Fibroblast of the aortic adventitia (primary cell): Measurements from ENCODE around the gene GREB1L. TPM values are rescaled to one million over a fixed set of nuclear protein-coding genes. Genes with fewer than 3 reads are reported as not detected.

Experiments
- DNase-seq: peaks from one replicate; pipeline ENCODE4 v3.0.0-alpha.2; 2010; ENCODE audit warnings: low read depth
- H3K4me3 ChIP-seq: 2 replicates; pipeline ENCODE4 v1.5.1; 2011; ENCODE audit warnings: low read depth, mild to moderate bottlenecking, control low read depth, low read length, moderate library complexity
- total RNA-seq: library from RNA; depleted of rRNA; stranded (reverse); fragments of >200 nt; gene quantifications from 2 replicates; pipeline ENCODE4 v1.2.3, GENCODE V29; 2012; ENCODE audit warnings: low replicate concordance
- TF ChIP-seq, protein P1 (sequence below): IDR thresholded peaks from 2 replicates; pipeline ENCODE4 v1.5.1; 2011; ENCODE audit warnings: mild to moderate bottlenecking, low read length, control low read depth, inconsistent platforms; ENCODE audit not compliant: insufficient read depth

GREB1L gene
- total RNA-seq, 1 donor = 1.9 TPM

DNA sequence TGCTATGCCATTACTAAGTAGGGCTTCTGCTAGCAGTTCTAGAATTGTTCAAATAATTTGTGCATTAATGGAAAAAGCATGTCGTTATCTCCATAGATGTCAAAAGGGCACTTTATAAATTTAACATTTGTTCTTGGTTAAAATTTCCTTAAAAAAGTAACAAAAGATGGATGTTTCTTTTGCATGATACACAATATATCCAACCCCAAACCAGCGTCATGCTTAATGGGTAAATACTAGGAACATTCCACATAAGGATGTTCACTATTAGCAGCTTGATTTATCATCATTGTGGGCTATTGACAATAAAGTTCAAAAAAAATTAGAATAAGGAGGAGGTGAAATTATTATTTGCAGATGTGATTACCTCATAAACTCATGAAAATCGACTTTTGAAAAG lies 79.7 kb downstream of the GREB1L start:
- H3K4me3 ChIP-seq = no peak overlapping the region
- no peak for DNase-seq
- TF ChIP-seq, protein P1, sequence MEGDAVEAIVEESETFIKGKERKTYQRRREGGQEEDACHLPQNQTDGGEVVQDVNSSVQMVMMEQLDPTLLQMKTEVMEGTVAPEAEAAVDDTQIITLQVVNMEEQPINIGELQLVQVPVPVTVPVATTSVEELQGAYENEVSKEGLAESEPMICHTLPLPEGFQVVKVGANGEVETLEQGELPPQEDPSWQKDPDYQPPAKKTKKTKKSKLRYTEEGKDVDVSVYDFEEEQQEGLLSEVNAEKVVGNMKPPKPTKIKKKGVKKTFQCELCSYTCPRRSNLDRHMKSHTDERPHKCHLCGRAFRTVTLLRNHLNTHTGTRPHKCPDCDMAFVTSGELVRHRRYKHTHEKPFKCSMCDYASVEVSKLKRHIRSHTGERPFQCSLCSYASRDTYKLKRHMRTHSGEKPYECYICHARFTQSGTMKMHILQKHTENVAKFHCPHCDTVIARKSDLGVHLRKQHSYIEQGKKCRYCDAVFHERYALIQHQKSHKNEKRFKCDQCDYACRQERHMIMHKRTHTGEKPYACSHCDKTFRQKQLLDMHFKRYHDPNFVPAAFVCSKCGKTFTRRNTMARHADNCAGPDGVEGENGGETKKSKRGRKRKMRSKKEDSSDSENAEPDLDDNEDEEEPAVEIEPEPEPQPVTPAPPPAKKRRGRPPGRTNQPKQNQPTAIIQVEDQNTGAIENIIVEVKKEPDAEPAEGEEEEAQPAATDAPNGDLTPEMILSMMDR = no peak

DNA sequence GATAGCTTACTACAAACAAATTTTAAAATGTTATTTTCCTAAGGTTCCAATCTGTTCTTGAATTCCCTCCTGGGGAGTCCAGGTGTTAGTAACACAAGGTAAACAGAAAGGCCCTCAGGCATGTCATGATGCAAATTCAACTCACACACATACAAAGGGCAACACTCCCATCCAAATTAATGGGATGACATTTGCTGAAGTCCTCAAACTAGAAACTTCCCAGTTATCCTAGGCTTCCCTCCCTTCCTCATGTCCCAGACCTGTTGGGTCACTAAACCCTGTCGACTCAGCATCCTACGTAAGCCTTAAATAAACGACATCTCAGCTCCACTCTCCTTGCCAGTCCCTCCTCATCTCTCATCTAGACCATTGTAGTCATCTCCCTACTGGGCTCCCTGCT lies 85.1 kb downstream of the GREB1L start:
- TF ChIP-seq, protein P1 = no peak
- DNase-seq = no peak

DNA sequence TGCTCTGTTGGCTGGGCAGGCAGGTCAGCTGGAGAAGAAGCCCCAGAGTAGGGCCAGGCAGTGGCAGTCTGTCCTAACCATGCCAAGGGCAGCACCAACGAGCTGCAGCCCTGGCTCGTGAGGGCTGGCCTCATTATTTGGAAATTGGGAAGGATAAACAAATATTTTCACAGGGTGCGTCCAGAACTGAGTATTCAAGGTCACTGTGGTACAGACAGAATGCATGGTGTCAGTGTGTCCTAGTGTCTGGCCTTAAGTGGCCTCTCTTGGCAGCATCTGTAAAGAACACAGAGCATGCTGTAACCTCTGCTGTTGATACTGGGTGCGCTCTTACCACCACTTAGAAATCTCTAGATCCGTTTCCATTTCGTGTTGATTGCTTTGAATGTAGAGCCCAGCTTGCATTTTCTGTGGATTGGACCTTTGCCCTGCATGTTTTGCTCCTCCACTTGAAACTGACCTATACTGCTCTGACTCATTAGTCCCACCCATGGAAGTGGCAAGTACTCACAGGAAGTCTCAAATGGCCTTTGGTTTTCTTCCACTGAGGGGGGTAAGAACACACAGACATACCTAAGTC lies 88.2 kb downstream of the GREB1L start:
- H3K4me3 ChIP-seq = no peak overlapping the region
- DNase-seq = peak; percentile 39
- TF ChIP-seq, protein P1 = no peak

More for the DNA sequence above, 85.1 kb downstream of the GREB1L start:
- no peak overlapping the region for H3K4me3 ChIP-seq

DNA sequence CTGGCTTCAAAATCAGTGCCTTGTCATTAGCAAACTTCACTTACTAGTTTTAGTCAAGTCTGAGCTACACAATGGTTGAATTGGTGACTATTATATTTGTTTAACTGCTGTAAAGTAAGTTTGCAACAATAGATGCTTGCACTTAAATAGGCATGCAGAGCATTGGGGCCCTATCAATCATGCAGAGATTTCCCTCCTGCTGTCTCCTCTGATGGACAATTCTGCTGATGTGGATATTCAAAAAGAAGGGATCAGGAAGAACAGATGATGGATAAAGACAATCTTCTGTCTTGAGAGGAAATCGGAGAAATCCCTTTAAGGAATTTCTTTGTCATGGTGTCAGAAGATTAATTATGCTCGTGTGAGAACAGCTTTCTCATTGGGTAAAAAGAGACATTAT lies 89.0 kb downstream of the GREB1L start:
- H3K4me3 ChIP-seq = no peak overlapping the region
- no peak for DNase-seq
- TF ChIP-seq, protein P1 = no peak

DNA sequence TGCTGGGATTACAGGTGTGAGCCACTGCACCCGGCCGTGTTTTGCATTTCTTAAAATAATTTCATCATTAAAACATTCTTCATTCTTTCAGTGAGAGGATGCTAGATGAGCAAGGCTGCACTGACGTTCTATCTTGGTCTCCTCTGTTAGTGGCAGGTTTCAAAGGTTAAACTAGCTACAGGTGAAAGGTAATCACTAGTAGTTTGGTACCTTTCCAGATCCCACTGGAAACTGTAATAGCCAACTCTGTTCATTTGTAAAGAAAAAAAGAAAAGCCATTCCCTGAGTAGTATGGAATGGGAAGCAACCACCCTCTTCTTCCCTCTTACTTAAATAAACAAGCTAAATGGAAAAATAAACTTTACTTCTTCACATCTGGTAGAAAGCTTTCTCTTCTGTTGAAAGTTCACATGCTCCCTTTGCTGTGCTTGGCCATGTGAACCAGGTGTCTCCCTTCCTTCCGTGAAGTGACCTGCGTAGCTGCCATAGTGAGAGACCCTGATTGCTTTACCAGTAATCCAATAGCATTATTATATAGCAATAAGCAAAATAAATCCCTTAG lies 94.0 kb downstream of the GREB1L start:
- TF ChIP-seq, protein P1 = no peak
- no peak overlapping the region for H3K4me3 ChIP-seq
- no peak for DNase-seq

DNA sequence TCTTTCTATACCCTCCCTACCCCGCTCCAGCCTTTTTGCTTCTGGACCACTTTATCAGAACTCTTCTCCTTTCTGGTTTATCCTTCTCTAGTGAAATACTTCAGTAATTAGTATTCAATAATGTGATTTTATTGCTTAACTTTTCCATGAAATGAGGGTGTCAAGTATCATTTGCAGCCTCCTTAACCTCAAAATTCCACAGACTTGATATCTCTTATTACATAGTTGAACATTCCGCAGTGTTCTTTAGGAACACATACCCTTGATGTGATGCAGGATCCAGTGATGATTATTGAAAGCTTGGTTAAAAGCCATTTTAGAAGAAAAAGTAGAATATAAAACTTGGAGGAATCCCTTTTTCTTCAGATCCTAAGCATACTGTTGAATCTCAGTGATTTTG lies 94.8 kb downstream of the GREB1L start:
- TF ChIP-seq, protein P1 = no peak
- no peak for DNase-seq
- no peak overlapping the region for H3K4me3 ChIP-seq

DNA sequence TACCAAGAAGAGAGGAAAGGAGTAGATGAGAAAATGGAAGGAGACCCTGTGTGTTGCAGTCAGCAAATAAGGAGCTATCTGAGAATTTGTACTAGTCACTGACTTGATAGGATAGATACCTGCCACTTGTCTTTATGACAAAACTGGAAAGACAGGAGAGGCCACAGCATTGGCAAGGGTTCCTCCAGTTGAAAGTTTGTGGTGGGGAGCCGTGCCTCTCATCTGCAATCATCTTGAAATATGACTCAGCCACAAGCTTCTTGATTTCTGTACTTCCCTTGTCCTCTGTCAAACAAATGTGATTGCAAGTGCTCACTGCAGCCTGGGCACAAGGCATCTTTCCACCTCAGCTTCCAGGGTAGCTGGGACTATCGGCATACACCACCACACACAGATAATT lies 99.1 kb downstream of the GREB1L start:
- no peak for DNase-seq
- H3K4me3 ChIP-seq = no peak overlapping the region
- TF ChIP-seq, protein P1 = no peak
